OCI-LY3 (cell line): ENCODE data around the gene RPS19BP1.

Experiments
- H2AFZ ChIP-seq: fragments of 200-600, 300-600 bp; shearing (Covaris generic); 2 replicates; pipeline ENCODE4 v1.6.0; 2014; ENCODE audit warnings: antibody characterized with exemption, low read depth, low read length
- H3K27ac ChIP-seq: fragments of 200-600, 300-600 bp; sonication (generic); 2 replicates; pipeline ENCODE4 v1.5.1; 2014; ENCODE audit warnings: mild to moderate bottlenecking, low read length, moderate library complexity, mixed read lengths
- H3K27me3 ChIP-seq: fragments of 200-600, 300-600 bp; sonication (generic); 2 replicates; pipeline ENCODE4 v1.6.1; 2014; ENCODE audit warnings: low read depth, low read length, mixed read lengths
- H3K36me3 ChIP-seq: fragments of 200-600, 300-600 bp; sonication (generic); replicated peaks from 2 replicates; pipeline ENCODE3; 2014; ENCODE audit warnings: low read depth, low read length, mixed read lengths
- H3K4me1 ChIP-seq: fragments of 300-600, 200-600 bp; sonication (generic); 2 replicates; pipeline ENCODE4 v1.6.1; 2014; ENCODE audit warnings: low read length, mixed read lengths
- H3K4me2 ChIP-seq: fragments of 200-600, 300-600 bp; sonication (generic); 2 replicates; pipeline ENCODE4 v1.6.1; 2014; ENCODE audit warnings: low read length, mixed read lengths
- H3K4me3 ChIP-seq: fragments of 300-600, 200-600 bp; sonication (generic); 2 replicates; pipeline ENCODE4 v1.5.1; 2014; ENCODE audit warnings: antibody characterized with exemption, mild to moderate bottlenecking, low read length, moderate library complexity
- H3K79me2 ChIP-seq: fragments of 300-600, 200-600 bp; shearing (Covaris generic); 2 replicates; pipeline ENCODE4 v1.6.1; 2014; ENCODE audit warnings: mild to moderate bottlenecking, low read length, mixed read lengths
- H3K9ac ChIP-seq: fragments of 300-600, 200-600 bp; shearing (Covaris generic); 2 replicates; pipeline ENCODE4 v1.6.0; 2014; ENCODE audit warnings: mild to moderate bottlenecking, low read length, moderate library complexity
- H3K9me3 ChIP-seq: fragments of 200-600, 300-600 bp; shearing (Covaris generic); 2 replicates; pipeline ENCODE4 v1.6.1; 2014; ENCODE audit warnings: low read length, mixed read lengths; ENCODE audit not compliant: insufficient read depth
- H4K20me1 ChIP-seq: fragments of 200-600, 300-600 bp; sonication (generic); 2 replicates; pipeline ENCODE4 v1.6.1; 2016; ENCODE audit warnings: low read length, mixed read lengths; ENCODE audit not compliant: insufficient read depth
- EZH2phosphoT487 ChIP-seq: fragments of 200-600 bp; shearing (Covaris generic); IDR thresholded peaks from 2 replicates; pipeline ENCODE4 v1.6.1; 2018; ENCODE audit warnings: antibody characterized with exemption, mixed run types, low read depth
- TF ChIP-seq, protein P1 (sequence below): fragments of 200-600, 300-600 bp; sonication (generic); IDR thresholded peaks from 2 replicates; pipeline ENCODE4 v1.5.1; 2014; ENCODE audit warnings: antibody characterized with exemption, low read length, low read depth

RPS19BP1 gene

DNA sequence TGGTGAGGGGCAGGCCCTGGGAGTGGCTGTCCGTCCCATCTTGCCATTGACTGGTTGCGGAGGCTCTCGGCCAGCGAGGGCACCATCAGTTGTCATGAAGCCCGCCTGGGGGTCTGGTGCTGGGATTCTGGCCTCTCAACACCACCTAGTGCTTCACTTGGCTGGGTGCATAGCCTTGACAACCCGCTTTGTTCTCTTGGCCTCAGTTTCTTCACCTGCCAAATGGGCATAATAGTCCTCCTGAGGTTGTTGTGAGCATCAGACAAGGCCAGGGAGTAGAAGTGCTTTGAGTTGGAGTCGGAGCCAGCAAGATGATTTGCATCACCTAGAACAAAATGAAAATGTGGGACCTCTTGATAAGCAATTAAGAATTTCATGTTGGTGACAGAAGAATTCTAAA is 36.5 kb upstream of the RPS19BP1 start:
- no peak overlapping the region for H3K9ac ChIP-seq
- H3K4me2 ChIP-seq = no peak overlapping the region
- H3K36me3 ChIP-seq = no peaks in the 10 kb centered on the region
- peaks cover 2% of the 10 kb centered on the region; the same call in 1 of the 2 replicates for H3K9me3 ChIP-seq
- no peak overlapping the region for H3K27ac ChIP-seq
- no peaks in the 10 kb centered on the region for H3K79me2 ChIP-seq
- no peak overlapping the region for H3K4me3 ChIP-seq
- H2AFZ ChIP-seq = no peak overlapping the region
- no peaks in the 10 kb centered on the region for H4K20me1 ChIP-seq
- no peaks in the 10 kb centered on the region; the same call in none of the 2 replicates for H3K27me3 ChIP-seq
- no peaks in the 10 kb centered on the region for H3K4me1 ChIP-seq
- TF ChIP-seq, protein P1, sequence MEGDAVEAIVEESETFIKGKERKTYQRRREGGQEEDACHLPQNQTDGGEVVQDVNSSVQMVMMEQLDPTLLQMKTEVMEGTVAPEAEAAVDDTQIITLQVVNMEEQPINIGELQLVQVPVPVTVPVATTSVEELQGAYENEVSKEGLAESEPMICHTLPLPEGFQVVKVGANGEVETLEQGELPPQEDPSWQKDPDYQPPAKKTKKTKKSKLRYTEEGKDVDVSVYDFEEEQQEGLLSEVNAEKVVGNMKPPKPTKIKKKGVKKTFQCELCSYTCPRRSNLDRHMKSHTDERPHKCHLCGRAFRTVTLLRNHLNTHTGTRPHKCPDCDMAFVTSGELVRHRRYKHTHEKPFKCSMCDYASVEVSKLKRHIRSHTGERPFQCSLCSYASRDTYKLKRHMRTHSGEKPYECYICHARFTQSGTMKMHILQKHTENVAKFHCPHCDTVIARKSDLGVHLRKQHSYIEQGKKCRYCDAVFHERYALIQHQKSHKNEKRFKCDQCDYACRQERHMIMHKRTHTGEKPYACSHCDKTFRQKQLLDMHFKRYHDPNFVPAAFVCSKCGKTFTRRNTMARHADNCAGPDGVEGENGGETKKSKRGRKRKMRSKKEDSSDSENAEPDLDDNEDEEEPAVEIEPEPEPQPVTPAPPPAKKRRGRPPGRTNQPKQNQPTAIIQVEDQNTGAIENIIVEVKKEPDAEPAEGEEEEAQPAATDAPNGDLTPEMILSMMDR = no peak
- no peak for TF ChIP-seq EZH2phosphoT487

DNA sequence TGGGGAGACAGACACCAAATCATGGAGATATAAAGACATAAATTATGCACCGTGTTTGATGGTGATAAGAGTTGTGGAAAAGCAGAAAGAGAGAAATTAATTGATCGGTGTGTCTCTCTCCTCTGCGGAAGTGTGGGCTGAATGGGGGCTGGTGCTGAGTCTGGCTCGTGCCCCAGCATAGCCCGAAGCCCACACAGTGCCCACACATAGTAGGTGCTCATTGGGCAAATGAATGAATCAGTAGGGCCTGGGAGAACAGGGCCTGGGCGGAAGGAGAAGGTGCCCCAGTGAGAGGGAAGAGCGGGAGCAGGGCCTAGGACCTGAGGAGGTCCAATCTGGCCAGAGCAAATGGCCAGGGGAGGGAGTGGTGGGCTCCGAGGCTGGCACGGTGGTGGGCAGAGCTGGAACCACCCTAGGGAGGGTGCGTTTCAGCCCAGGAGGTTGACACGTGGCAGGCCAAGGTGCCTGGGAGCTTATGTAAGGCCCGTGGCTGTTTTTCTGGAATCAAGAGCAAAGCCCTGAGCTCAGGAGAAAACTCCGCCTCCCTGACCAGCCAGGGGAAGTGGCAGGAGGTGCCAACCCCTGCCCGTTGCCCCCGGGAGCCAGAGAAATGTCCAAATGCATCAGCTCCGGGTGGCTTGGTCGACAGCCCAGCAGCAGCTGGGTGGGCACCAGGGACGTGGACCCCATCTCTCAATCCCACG is 35.9 kb upstream of the RPS19BP1 start:
- Histone ChIP-seq H3K79me2 (no peaks in the 10 kb centered on the region), H3K4me3 (no peak overlapping the region), H3K27me3 (no peaks in the 10 kb centered on the region; the same call in 1 of the 2 replicates), H4K20me1 (no peaks in the 10 kb centered on the region), H3K9ac (no peak overlapping the region), H2AFZ (no peak overlapping the region), H3K4me2 (no peak overlapping the region), H3K4me1 (no peaks in the 10 kb centered on the region), H3K9me3 (peaks cover 6% of the 10 kb centered on the region; the same call in 1 of the 2 replicates), H3K27ac (no peak overlapping the region), H3K36me3 (no peaks in the 10 kb centered on the region)
- TF ChIP-seq, protein P1 = no peak
- TF ChIP-seq EZH2phosphoT487 = no peak

DNA sequence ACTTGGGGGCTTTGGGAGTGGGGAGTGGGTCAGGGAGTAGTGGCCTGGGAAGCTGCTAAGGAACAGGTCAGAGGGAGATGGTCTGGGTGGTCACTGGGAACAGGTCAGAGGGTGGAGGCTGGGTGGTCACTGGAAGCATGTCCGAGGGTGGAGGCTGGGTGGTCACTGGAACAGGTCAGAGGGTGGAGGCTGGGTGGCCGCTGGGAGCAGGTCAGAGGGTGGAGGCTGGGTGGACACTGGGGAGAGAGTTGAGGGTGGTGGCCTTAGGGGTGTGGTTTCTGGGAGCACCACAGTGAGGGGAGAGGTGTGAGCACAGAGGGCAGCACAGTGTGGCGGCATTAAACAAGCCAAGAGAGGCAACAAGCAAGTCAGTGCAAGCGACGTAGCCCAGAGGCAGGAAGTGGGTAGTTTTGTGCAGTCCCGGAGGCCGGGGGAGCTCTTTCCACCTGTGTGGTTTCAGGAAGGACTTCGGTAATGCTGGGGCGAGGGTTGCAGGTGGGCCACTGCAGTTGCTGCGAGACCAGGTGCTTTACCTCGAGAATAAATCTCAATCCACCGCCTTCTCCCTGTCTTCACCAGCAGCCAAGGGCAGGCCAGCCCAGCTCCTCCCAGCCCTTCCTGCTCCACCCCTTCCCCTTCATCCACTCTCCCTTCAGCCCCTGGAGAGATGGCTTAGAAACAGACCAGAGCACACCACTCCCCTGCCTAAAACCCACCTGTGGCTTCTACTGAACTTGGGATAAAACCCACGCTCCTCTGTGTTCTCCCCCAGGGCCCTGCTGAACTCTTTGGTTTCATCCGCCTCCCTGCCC is 34.8 kb upstream of the RPS19BP1 start:
- Histone ChIP-seq H4K20me1 (no peaks in the 10 kb centered on the region), H3K4me3 (no peak overlapping the region), H3K27me3 (no peaks in the 10 kb centered on the region; the same call in 1 of the 2 replicates), H2AFZ (no peak overlapping the region), H3K4me1 (no peaks in the 10 kb centered on the region), H3K79me2 (no peaks in the 10 kb centered on the region), H3K36me3 (no peaks in the 10 kb centered on the region), H3K4me2 (no peak overlapping the region), H3K9ac (no peak overlapping the region), H3K9me3 (peaks cover 6% of the 10 kb centered on the region; the same call in 1 of the 2 replicates), H3K27ac (no peak overlapping the region)
- TF ChIP-seq, protein P1 = no peak
- TF ChIP-seq EZH2phosphoT487 = no peak

DNA sequence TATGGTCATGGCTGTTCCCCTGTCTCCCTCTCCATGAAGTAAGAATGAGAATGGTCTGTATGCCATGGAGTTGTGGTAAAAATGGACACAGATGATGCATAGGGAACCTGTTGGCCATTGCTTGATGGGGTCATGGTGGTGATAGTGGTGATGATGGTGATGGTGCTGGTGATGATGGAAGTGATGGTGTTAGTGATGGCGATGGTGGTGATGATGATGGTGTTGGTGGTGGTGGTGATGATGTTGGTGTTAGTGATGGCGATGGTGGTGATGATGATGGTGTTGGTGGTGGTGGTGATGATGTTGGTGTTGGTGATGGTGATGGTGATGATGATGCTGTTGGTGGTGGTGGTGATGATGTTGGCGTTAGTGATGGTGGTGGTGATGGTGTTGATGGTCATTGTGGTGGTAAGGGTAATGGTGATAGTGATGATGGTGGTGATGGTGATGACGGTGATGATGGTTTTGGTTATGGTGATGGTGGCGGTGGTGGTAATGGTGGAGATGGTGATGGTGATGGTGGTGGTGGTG is 32.9 kb upstream of the RPS19BP1 start:
- no peaks in the 10 kb centered on the region for H3K4me1 ChIP-seq
- peaks cover 6% of the 10 kb centered on the region; the same call in 1 of the 2 replicates for H3K9me3 ChIP-seq
- no peaks in the 10 kb centered on the region for H4K20me1 ChIP-seq
- H3K36me3 ChIP-seq = no peaks in the 10 kb centered on the region
- no peaks in the 10 kb centered on the region for H3K27me3 ChIP-seq
- no peak overlapping the region for H3K9ac ChIP-seq
- H3K4me2 ChIP-seq = no peak overlapping the region
- no peak overlapping the region for H3K4me3 ChIP-seq
- H3K79me2 ChIP-seq = no peaks in the 10 kb centered on the region
- H2AFZ ChIP-seq = no peak overlapping the region
- H3K27ac ChIP-seq = no peak overlapping the region
- TF ChIP-seq EZH2phosphoT487 = no peak
- TF ChIP-seq, protein P1 = no peak
